GM12872 (cell line): ENCODE results near the gene ZNF804B.

Experiments used
- CTCF ChIP-seq: IDR thresholded peaks from 3 replicates; pipeline ENCODE4 v1.5.1; 2011; ENCODE audit warnings: low read depth, mild to moderate bottlenecking, low read length, moderate library complexity; ENCODE audit not compliant: insufficient read depth

The ZNF804B gene

DNA sequence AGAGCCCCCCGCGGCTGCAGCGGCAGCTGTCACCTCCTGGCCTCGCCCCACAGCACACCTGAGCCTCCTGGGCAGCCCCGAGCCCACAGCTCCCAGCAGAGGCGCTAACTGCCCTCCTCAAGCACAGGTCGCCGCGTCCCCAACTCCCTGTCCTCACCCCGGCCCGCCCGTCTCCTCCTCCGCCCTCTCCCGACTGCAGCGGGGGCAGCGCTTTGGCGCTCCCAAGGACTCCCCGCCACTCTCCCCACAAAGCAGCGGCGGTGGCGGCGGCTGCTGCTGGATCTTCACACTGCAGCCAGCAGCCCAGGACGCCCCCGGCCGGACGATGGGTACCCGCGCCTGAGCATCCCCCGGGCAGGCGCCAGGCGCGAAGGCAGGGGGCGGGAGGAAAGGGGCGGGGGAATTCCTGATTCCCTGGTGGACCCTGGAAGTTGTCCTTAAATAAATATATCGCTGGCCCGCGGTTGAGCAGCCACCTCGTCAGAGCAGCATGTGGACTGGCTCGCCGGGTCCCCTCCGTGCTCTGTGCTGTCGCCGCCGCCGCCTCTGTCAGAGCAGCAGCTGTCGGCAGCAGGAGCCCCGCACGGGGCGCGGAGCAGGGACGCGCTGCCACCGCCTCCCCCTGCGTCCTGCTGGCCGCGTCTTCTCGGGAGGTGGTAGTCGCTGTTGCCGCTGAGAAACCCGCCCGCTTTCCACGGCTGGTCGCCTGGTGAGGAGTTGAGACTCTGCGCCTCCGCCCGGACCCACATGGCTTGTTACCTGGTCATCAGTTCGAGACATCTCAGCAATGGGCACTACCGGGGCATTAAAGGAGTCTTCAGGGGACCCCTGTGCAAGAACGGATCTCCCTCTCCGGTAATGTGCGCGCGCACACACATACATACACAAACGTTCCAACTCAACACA is at the start of gene ZNF804B:
Gene ZNF804B (plus strand): TSS at position 471 of the 906 bp plus-strand sequence. CDS start 277 bp downstream, at position 748.
- TF ChIP-seq CTCF = no peak

GRCh38 chr7:88735920-88736319 is 23.6 kb upstream of the ZNF804B start:
- TF ChIP-seq CTCF = no peak

- no peak for TF ChIP-seq CTCF
Observed at GRCh38 chr7:88737632-88738031, 21.9 kb upstream of the ZNF804B start.

- TF ChIP-seq CTCF = no peak
Observed at GRCh38 chr7:88746126-88746525, 13.4 kb upstream of the ZNF804B start.

- no peak for TF ChIP-seq CTCF
Observed at GRCh38 chr7:88756802-88757201, 2.7 kb upstream of the ZNF804B start.

GRCh38 chr7:88757371-88757770 is 2.1 kb upstream of the ZNF804B start:
- no peak for TF ChIP-seq CTCF

DNA sequence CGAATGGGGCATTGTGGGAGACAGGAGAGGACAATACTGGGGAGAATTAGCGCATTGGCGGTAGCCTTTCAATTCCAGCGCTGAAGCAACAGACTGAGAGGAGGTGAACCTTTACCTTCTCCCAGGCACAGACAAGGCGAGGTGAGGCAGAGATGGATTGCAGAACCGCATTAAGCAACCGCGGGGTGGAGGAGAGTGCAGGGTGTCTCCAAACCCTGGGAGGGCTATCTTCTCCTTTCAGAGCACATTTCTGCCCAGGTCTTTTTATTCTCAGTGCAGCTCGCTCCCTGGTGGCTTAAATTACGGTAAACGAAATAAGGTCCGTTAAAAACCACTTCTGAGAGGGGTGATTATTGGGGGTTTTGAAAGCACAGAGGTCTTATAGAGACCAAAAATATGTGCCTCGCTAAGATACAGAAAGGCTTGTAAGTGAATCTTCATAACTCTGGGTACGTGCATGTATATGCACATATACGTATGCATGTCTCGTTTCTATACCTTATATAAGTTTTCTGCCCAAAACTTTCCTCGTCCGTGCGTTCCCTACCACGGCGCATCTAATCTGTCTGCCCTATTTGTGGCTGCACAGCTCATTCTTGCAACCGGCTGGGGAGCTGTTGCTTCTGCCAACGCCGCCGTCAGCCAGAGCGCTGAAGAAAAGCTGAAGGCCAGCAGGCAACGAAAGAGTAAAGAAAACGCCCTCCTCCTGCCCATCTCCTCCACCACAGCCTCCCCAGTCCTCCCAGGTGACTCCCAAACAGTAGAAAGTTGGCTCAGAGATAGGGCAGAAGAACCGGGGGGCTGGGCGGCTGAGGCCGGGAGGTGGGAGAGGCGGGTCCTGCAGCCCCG is 895 bp upstream of the ZNF804B start:
- TF ChIP-seq CTCF = no peak
